GM18868 (cell line): ENCODE data around the gene PHOX2A.
"Not testable (repeated sequence)": the region's sequence is repeated elsewhere in the genome, so short reads cannot be mapped to it uniquely, and the experiment has no call there.

ENCODE experiments used
- ATAC-seq: cut with Tn5 transposase; IDR thresholded peaks from one replicate; pipeline ENCODE4 v1.9.1; 2021; ENCODE audit warnings: mild to moderate bottlenecking, moderate library complexity; ENCODE audit not compliant: unreplicated experiment

Gene PHOX2A

DNA sequence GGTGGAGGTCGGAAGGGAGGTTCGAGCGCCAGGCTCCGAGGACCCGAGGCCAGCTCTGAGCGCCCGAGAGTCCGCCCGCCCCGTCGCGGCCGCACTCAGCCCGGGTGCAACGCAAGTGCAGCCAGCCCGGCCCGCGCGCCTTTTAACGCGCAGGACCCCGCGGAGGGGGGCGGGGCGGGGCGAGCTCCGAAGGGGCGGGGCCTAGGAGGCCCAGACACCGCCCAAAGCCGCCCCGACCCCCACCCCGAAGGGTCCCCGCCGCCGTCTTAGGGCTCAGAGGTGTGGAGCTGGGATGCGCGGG is at the start of gene PHOX2A:
TSS of gene PHOX2A (minus strand) at position 117 of the 301 bp plus-strand sequence. CDS start 172 bp downstream, outside the sequence.
- ATAC-seq, result no peak

DNA sequence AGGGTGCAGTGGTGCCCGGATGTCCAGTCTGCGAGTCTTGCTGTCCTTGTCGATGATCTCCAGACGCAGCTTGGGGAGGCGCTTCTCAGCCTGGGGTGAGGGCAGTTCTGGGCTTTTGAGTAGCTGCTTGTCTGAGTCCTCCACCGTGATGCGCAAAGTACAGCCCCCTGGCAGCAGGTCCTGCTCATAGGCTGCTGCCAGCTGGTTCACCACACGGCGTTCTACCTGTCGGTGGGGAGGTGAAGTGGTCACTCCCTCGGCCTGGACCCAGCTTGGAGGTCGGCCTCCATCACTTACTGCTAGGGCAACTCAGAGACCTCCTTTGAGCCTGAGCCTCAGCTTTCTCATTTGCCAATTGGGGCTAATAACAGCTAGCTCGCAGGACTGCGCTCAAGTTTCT is 49.4 kb upstream of the PHOX2A start:
- ATAC-seq, result no peak

DNA sequence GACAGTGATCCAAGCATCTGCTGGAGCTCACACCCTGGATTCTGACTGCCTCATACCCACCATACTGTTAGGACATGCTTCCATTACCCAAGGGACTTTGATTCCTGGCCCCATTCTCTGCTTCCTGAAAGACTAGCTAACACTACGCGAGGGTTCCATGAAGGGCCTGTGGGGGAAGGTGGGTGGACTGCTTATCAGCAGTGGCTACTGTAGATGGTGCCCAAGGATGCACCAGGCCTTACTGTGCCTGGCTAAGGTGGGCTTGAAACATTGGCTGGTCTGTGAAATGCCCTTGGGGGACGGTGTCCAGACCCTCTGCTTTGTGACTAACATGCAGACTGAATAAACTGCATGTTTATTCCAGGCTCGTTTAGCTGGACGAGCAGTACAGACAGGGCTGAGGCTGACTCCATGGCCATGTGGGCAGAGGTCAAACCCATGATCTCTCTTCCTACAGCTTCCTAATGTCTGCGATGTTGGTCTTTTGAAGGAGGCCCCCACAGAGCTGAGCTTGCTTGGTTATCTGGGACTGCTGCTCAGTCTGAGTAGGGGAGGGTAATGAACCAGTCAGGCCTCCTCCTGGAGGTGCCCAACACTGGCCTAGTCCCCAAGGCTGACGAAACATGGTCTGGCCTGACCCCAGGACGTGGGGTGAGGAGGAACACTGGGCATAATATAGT is 48.3 kb upstream of the PHOX2A start:
- ATAC-seq, result no peak

DNA sequence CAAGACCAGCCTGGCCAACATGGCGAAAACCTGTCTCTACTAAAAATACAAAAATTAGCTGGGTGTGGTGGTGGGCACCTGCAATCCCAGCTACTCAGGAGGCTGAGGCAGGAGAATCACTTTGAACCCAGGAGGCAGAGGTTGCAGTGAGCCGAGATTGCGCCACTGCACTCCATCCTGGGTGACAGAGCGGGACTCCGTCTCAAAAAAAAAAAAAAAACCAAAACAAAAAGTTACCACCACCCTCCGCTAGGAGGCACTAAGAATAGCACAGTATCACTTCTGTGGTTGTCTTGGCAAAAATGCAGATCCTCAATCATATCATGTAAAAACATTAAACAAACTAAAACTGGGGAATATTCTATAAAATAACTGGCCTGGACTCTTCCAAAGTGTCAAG is 46.8 kb upstream of the PHOX2A start:
- not testable (repeated sequence) for ATAC-seq

DNA sequence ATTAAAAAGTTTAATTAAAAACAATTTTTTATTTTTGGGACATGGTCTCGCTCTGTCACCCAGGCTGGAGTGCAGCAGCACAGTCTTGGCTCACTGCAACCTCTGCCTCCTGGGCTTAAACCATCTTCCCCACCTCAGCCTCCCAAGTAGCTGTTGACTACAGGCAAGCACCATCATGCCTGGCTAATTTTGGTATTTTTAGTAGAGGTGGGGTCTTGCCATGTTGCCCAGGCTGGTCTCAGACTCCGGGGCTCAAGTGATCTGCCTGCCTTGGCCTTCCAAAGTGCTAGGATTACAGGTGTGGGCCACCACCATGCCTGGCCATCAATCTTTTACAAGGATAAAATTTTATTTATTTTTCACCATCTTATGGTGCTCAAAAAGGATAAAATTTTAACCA is 43.3 kb upstream of the PHOX2A start:
- no peak for ATAC-seq

DNA sequence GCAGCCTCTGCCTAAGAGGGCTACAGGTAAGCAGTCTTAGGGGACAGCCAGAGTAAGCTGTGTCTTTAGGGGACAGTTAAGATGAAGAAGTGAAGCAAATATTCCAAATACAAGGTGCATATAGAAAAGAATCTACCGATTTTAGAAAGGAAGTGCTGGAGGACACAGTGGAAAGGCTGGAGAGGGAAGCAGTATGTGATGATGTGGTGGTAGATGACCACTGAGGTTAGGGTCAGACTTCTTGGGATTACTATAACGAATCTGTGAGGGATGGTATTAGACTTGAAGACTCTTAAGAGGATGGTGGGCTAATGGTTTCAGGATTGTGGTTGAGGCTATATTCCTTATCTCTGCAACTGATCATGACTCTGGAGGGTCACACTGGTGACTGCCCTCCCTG is 40.0 kb upstream of the PHOX2A start:
- ATAC-seq, result no peak

DNA sequence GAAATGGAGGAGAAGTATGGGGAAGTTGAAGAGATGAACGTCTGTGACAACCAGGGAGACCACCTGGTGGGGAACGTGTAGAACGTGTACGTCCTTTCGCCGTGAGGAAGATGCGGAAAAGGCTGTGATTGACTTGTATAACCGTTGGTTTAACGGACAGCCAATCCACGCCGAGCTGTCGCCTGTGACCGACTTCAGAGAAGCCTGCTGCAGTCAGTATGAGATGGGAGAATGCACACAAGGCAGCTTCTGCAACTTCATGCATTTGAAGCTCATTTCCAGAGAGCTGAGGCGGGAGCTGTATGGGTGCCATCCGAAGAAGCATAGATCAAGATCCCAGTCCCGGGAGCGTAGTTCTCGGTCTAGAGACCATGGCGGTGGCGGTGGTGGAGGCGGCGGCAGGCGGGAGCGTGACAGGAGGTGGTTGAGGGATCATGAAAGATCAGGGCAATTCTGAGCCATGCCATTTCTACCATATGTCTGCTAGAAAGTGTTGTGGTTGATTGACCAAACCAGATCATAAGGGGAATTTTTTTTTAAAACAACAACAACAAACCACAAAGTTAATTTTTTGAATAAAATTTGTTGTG is 36.8 kb upstream of the PHOX2A start:
- ATAC-seq, result no peak

DNA sequence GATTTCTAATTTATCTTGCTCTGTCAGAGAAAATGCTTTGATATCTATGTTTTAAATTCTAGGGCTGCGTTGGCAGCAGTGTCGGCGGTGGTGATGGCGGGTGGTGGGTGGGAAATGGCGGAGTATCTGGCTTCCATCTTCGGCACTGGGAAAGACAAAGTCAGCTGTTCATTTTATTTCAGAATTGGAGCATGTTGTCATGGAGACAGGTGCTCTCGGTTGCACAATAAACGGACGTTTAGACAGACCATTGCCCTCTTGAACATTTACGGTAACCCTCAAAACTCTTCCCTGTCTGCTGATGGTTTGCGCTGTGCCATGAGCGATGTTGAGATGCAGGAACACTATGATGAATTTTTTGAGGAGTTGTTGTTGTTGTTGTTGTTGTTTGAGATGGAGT is 36.1 kb upstream of the PHOX2A start:
- ATAC-seq, result no peak

DNA sequence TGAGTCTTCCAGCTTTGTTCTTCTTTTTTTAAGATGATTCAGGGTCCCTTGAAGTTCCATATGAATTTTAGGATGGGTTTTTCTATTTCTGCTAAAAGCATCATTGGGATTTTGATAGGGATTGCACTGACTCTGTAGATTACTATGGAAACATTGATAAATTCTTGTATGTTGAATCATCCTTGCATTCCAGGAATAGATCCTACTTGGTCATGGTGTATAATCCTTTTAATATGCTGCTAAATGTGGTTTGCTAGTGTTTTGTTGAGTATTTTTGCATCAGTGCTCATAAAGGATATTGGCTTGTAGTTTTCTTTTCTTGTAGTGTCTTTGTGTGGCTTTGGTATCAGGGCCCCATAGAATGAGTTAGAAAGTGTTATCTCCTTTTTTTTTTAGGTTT is 34.9 kb upstream of the PHOX2A start:
- ATAC-seq, result no peak

DNA sequence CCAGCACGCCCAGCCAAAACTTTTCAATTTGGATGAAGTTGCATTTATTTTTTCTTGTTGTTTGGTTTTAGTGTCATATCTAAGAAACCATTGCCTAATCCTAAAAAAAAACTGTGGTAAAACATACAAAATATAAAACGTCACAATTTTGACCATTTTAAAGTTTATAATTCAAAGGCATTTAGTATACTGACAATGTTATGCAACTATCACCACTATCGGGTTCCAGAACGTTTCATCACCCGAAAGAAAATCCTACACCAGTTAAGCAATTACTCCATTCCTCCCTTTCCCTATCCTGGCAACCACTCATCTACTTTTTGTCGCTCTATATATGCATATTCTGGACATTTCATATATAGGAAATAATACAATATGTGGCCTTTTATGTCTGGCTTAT is 30.5 kb upstream of the PHOX2A start:
- no peak for ATAC-seq

DNA sequence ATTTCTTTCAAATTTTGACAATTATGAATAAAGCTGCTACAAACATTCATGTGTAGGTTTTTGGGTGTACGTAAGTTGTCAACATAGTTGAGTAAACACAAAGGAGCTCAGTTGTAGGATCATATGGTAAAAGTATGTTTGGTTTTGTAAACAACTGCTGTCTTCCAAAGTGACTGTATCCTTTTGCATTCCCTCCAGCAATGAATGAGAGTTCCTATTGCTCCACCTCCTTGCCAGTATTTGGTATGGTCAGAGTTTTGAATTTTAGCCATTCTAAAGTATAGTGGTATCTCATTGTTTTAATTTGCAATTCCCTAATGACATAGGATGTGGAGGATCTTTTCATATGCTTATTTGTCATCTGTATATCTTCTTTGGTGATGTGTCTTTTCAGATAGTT is 28.0 kb upstream of the PHOX2A start:
- ATAC-seq, result no peak

DNA sequence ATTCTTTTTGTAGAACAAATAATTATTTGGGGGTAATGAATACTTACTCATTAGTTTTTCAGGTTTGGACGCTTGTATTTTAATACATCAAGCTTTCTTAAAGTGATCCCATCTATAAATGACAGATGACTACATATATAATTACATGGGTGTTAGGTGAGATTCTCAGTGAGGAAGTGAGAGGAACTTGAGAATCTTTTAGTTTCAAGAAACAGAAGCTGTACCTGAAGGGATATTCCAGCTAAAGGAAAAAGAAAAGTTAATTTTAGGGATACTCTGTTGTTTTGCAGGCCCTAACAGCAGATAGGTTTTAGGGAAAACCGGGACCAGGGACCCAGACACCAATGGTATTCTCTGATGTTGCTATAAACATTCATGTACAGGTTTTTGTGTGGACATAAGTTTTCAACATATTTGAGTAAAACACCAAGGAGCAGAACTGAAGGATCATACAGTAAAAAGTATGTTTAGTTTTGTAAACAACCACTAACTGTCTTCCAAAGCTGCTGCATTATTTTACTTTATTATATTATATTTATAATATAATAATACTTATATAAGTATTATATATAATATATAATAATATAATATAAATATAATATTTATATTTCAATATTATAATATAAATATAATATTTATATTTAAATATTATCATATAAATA is 24.1 kb upstream of the PHOX2A start:
- no peak for ATAC-seq

DNA sequence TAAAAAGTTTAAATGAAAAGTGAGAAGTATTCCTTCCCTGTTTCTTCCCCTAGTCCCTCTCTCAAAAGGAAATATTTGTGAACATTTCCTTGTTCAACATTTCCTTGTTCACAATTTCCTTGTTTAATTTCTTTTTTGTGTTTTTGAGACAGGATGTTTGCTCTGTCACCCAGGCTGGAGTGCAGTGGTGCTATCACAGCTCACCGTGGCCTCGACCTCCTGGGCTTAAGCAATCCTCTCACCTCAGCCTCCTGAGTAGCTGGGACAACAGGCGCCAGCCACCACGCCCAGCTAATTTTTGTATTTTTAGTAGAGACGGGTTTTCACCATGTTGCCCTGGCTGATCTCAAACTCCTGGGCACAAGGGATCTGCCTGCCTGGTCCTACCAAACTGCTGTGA is 23.0 kb upstream of the PHOX2A start:
- ATAC-seq, result not testable (repeated sequence)

DNA sequence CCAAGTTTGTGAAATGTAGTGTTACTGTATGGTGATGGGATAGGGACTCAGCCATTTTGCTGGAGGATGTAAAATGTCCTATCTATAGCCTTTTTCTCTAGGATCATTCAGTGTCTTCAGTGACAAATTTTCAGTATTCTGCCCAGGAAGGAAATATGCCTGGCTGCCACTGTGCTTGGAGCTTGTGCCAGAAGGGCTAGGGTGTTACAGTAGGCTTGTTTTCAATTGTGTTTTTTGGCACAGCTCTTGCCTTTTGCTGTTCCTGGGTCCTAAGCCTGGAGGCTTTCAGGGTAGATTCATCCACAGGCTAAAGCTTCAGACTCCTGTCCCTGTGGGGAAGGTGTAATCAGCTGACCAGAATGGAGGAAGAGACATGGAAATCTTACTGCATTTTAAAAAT is 22.0 kb upstream of the PHOX2A start:
- ATAC-seq, result no peak

DNA sequence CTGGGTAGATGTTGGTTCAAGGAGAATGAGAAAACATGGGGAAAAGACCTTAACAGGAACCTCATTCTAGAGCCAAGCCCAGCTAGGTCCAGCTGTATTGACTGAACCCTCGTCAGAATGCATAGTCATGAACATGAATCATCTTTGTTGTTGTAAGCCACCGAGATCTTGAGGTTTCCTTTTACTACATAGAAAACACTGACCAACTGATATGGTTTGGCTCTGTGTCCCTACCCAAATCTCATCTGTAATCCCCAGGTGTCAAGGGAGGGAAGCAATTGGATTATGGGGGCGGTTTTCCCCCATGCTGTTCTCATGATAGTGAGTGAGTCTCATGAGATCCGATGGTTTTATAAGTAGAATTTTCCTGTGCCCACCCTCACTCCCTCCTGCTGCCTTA is 19.4 kb upstream of the PHOX2A start:
- no peak for ATAC-seq

DNA sequence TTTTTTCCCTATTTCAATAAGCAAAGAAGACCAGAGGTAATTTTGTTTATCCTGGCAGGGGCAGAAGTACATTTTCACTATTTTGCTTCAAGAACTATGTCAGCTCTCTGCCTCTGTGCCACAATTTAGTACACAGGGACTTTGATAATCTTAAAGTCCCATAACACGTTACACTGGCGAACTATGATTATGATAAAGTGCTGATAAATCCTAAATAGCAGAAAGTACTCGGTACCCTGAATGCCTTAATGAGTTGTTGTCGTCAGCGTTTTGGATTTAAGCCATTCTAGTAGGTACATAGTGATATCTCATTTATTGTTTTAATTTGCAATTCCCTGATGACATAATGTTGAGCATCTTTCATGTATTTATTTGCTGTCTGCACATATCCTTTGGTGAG is 16.6 kb upstream of the PHOX2A start:
- no peak for ATAC-seq

DNA sequence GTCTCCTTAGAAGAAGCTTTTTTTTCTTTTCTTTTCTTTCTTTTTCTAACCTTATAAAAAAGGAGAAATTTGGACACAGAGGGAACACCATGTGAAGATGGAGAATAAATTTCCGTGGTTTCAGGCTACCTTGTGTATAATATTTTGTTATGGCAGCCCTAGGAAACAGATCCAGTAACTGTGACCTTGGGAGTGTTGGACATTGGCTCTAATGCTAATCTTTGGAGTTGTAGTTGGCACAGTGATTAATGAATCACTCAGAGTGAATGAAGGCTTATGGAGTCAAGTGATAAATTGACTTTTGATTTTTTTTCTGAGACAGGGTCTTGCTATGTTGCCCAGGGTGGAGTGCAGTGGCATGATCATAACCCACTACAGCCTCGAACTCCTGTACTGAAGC is 15.5 kb upstream of the PHOX2A start:
- no peak for ATAC-seq

DNA sequence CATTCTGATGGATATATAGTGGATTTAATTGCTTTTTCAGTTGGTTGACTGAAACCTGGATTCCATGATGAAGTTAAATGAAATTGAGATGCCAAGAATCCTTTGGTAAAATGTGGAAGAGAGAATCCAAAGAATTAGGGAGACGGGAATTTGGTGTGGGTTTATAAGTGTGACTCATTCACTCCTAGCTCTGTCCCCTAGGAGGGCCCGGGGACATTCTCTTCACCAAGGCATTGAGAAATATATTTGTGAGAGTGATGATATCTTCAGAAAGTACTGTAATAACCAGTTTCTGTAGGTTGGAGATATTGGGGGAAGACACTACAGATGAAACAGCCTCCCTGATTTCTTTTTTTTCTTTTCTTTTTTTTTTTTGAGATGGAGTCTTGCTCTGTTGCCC is 13.6 kb upstream of the PHOX2A start:
- ATAC-seq, result no peak

DNA sequence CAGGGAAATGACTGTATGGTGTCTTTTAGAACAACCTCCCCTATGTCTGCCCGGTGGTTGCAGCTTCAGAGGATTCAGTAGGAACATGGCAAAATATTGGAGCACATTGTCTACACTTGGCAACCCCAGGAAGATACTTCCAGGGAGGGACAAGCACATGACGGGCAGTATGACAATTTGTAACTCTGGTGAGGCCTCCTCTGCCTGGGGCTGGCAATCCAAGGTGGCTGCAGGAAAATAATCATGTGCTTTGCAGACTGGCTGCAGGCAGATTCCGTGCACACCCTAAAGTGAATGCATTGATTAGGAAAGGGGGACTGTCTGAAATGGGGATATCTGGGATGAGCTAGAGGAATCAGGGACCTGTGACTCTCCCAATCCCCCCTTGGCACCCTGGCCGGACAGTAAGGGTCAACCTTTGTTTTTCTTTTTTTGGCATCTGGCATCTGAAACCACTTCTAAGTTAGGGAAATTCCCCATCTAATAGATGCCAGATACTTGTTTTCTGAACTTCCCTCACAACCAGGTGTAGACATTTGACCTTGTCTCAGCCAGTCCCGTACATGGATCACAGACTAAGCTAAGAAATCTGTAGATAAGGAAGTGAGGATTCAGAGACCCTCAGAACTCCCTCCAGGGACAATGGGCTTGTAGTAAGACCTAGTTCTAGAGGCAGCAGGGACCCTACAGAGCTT is 10.5 kb upstream of the PHOX2A start:
- no peak for ATAC-seq

DNA sequence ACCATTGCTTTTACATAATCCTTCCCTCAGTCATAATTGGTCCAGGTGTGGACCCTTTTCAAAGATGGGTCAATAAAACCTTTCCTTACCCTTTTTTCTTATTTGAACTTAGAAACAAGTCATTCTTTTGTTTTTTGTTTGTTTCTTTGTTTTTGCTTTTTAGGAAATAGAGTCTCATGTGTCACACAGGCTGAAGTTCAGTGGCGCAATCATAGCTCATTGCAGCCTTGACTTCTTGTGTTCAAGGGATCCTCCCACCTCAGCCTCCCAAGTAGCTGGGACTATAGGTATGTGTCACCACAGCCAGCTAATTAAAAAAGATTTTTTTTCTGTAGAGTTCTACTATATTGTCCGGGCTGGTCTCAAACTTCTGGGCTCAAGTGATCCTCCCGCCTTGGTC is 9.4 kb upstream of the PHOX2A start:
- ATAC-seq, result no peak

DNA sequence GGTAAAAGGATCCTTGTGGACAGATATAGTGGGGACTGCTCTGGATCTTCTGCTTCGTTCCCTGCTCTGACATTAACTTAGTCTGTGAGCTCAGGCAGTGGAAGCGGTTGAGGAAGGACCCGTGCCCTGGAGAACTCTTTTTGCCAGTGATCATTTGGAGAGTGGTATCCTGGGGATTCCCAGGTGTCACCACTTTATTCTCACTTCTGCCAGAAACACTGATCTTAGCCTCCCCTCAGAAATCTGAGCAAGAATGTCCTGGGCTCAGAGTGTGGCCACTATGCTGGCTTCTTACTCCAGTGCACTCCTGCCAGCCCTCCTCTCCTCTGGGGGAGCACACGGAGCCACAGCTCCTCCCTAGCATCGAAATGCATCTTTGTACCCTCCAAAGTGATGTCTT is 7.6 kb upstream of the PHOX2A start:
- no peak for ATAC-seq
